ENCODE data around the gene SLC17A5. TPM values are rescaled to one million over a fixed set of nuclear protein-coding genes. Genes with fewer than 3 reads are reported as not detected.
"Not testable (repeated sequence)": the region's sequence is repeated elsewhere in the genome, so short reads cannot be mapped to it uniquely, and the experiment has no call there.

Gene SLC17A5
- total RNA-seq, 1 donor = 46.6 TPM

DNA sequence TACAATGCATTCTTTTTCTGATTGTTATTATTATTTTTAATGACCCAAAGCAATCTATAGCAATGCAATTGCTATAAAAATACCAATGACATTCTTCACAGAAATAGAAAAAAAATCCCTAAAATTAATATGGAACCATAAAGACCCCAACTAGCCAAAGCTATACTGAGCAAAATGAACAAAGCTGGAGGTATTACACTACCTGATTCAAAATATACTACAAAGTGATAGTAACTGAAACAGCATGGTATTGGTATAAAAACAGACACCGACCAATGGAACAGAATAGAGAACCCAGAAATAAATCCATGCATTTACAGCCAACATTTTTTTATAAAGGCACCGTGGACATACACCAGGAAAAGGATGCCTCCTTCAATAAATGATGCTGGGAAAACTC lies 72.5 kb downstream of the SLC17A5 start:
- no peak overlapping the region for H3K4me3 ChIP-seq (ENCODE audit: low read depth, low read length)
- TF ChIP-seq CTCF (IDR thresholded peaks at IDR 0.05; ENCODE audit: insufficient read depth, low read depth, low read length) = no peak
- DNase-seq (ENCODE audit: low read depth) = no peak

GRCh38 chr6:73580247-73581149 lies 73.3 kb downstream of the SLC17A5 start:
- peak; percentile 38 for TF ChIP-seq CTCF (IDR thresholded peaks at IDR 0.05; ENCODE audit: insufficient read depth, low read depth, low read length)

DNA sequence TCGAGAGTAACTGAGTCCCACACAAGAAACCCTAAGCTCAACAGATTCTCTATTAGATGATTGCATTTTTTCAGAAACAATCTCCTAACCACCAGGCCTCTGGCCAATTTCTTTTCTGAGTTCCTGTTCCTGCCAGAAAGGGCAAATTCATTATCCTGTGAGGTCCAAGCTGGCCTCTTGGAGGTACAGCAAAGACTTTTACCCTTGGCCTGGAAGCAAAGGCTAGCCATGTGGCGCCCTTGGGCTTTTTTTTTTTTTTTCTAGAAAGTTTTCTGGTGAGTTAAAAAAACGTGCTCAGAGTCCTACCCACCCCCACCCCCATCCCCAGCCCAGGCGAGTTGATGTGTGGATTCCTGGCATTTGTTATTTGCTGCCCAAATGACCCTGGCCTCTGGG lies 73.9 kb downstream of the SLC17A5 start:
- peak overlapping the region; percentile 37 for H3K4me3 ChIP-seq (ENCODE audit: low read depth, low read length)
- DNase-seq (ENCODE audit: low read depth) = peak; percentile 91
- TF ChIP-seq CTCF (IDR thresholded peaks at IDR 0.05; ENCODE audit: insufficient read depth, low read depth, low read length) = no peak

More at GRCh38 chr6:73580247-73581149, 73.3 kb downstream of the SLC17A5 start:
- H3K4me3 ChIP-seq (ENCODE audit: low read depth, low read length) = peak overlapping the region; percentile 37
- DNase-seq (ENCODE audit: low read depth) = peak; percentile 95

- DNase-seq (ENCODE audit: low read depth) = no peak
- TF ChIP-seq CTCF (IDR thresholded peaks at IDR 0.05; ENCODE audit: insufficient read depth, low read depth, low read length) = no peak
- no peak overlapping the region for H3K4me3 ChIP-seq (ENCODE audit: low read depth, low read length)
Measured at GRCh38 chr6:73579389-73579788, 74.4 kb downstream of the SLC17A5 start.

GRCh38 chr6:73577676-73578075 lies 76.1 kb downstream of the SLC17A5 start:
- no peak for TF ChIP-seq CTCF (IDR thresholded peaks at IDR 0.05; ENCODE audit: insufficient read depth, low read depth, low read length)
- no peak overlapping the region for H3K4me3 ChIP-seq (ENCODE audit: low read depth, low read length)
- DNase-seq (ENCODE audit: low read depth) = no peak

DNA sequence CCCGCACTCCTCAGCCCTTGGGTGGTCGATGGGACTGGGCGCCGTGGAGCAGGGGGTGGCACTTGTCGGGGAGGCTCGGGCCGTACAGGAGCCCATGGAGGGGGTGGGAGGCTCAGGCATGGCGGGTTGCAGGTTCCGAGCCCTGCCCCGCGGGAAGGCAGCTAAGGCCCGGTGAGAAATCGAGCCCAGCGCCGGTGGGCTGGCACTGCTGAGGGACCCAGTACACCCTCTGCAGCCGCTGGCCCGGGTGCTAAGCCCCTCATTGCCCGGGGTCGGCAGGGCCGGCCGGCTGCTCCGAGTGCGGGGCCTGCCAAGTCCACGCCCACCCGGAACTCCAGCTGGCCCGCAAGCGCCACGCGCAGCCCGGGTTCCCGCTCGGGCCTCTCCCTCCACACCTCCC lies 81.3 kb downstream of the SLC17A5 start:
- DNase-seq (ENCODE audit: low read depth) = not testable (repeated sequence)

GRCh38 chr6:73571218-73572181 lies 82.3 kb downstream of the SLC17A5 start:
- H3K4me3 ChIP-seq (ENCODE audit: low read depth, low read length); DNase-seq (ENCODE audit: low read depth): not testable (repeated sequence)

More for the DNA sequence above, 81.3 kb downstream of the SLC17A5 start:
- H3K4me3 ChIP-seq (ENCODE audit: low read depth, low read length) = not testable (repeated sequence)
